K562 (cell line): ENCODE data around the gene C10orf105. TPM values are rescaled to one million over a fixed set of nuclear protein-coding genes. Genes with fewer than 3 reads are reported as not detected.

Experiments
- ATAC-seq: fragments of 200-7000 bp; cut with Tn5 transposase; 3 replicates; pipeline ENCODE4 v1.9.1; 2020; ENCODE audit warnings: moderate library complexity
- BruUV-seq: library from RNA; stranded (reverse); fragments of 400-500 nt; replicated peaks from 2 replicates; lab custom pipeline; 2021; lab: Mats Ljungman, UMichigan
- CTCF ChIA-PET: fragments of 300-600 bp; formaldehyde crosslinking; extraction: SDS; loops from one replicate; lab custom pipeline; 2021; ENCODE audit warnings: low intra/inter-chr PET ratio; lab: Yijun Ruan, JAX
- POLR2A ChIA-PET: fragments of 300-600, 350-650 bp; sonication (Branson Sonifier 250); formaldehyde crosslinking; extraction: SDS; loops from one replicate; lab custom pipeline; 2021; ENCODE audit warnings: antibody characterized with exemption, inconsistent platforms; lab: Yijun Ruan, JAX
- DNase-seq, 4 experiments: peaks; one replicate each; pipeline versions ENCODE4 v3.0.0 to v3.0.0-alpha.2; 2011 to 2018; ENCODE audit warnings: low spot score in 3 of 4, mixed read lengths in 3 of 4; ENCODE audit errors: extremely low read depth in 1 of 4
- FAIRE-seq: peaks from 2 replicates; lab custom pipeline; 2011; peaks lifted over from hg19 to GRCh38; lab: Jason Lieb, UNC
- H2AFZ ChIP-seq: 2 replicates; pipeline ENCODE4 v1.6.0; 2011; ENCODE audit warnings: low read depth, low read length, control low read depth, inconsistent platforms
- H3K27ac ChIP-seq: fragments of 200-600 bp; 3 replicates; pipeline ENCODE4 v1.8.0; 2011; ENCODE audit warnings: low read depth, mild to moderate bottlenecking, control low read depth, inconsistent platforms, low read length, moderate library complexity, mixed read lengths; ENCODE audit errors: extremely low read depth
- H3K27me3 ChIP-seq, 2 experiments: fragments of 300-600 bp in 1 of 2; 2 replicates in 1 of 2; 3 replicates in 1 of 2; pipeline versions ENCODE4 v1.6.0 to v1.8.0; 2011; ENCODE audit warnings: inconsistent platforms in 2 of 2, low read length in 2 of 2, mild to moderate bottlenecking in 1 of 2, mixed read lengths in 1 of 2, moderate library complexity in 1 of 2; ENCODE audit not compliant: control insufficient read depth in 2 of 2, insufficient read depth in 2 of 2
- H3K36me3 ChIP-seq: fragments of 300-600 bp; 3 replicates; pipeline ENCODE4 v1.8.0; 2011; ENCODE audit warnings: mild to moderate bottlenecking, low read length, inconsistent platforms; ENCODE audit not compliant: control insufficient read depth, insufficient read depth
- H3K4me1 ChIP-seq, 2 experiments: fragments of 200-600 bp in 1 of 2; replicated peaks in 1 of 2; 2 replicates in 1 of 2; 3 replicates in 1 of 2; pipeline versions ENCODE4 v1.5.1 to v1.8.0; 2011; ENCODE audit warnings: inconsistent platforms in 2 of 2, low read length in 2 of 2, mild to moderate bottlenecking in 1 of 2, mixed read lengths in 1 of 2, moderate library complexity in 1 of 2; ENCODE audit not compliant: control insufficient read depth in 2 of 2, insufficient read depth in 2 of 2
- H3K4me2 ChIP-seq: 2 replicates; pipeline ENCODE4 v1.6.1; 2011; ENCODE audit warnings: low read length, control low read depth, inconsistent platforms, mixed read lengths; ENCODE audit not compliant: insufficient read depth
- H3K4me3 ChIP-seq: fragments of 200-600 bp; sonication (generic), shearing (Covaris generic); 2 replicates; pipeline ENCODE4 v1.5.1; 2016; ENCODE audit warnings: control low read depth, inconsistent platforms
- H3K79me2 ChIP-seq: fragments of 200-600 bp; 3 replicates; pipeline ENCODE4 v1.8.0; 2011; ENCODE audit warnings: low read length, inconsistent platforms; ENCODE audit not compliant: control insufficient read depth, insufficient read depth
- H3K9ac ChIP-seq, 2 experiments: 2 replicates each; pipeline versions ENCODE4 v1.6.0 to v1.6.1; 2011; ENCODE audit warnings: low read depth in 2 of 2, low read length in 2 of 2, control low read depth in 1 of 2, inconsistent platforms in 1 of 2, mild to moderate bottlenecking in 1 of 2, mixed read lengths in 1 of 2; ENCODE audit not compliant: insufficient read depth in 1 of 2
- H3K9me1 ChIP-seq: one replicate; pipeline ENCODE4 v1.6.0; 2011; ENCODE audit warnings: inconsistent platforms, mild to moderate bottlenecking, low read length, moderate library complexity; ENCODE audit not compliant: control insufficient read depth, insufficient read depth
- H3K9me3 ChIP-seq: replicated peaks from 2 replicates; pipeline ENCODE4 v1.5.1; 2011; ENCODE audit warnings: low read depth, low read length, inconsistent platforms; ENCODE audit not compliant: control insufficient read depth, insufficient read depth
- H4K20me1 ChIP-seq: replicated peaks from 2 replicates; pipeline ENCODE4 v1.6.1; 2011; ENCODE audit warnings: low read length, inconsistent platforms, mixed read lengths; ENCODE audit not compliant: control insufficient read depth, insufficient read depth
- WGBS: fragments of 100-300 bp; shearing (Covaris generic); methylation state at CpG from one replicate; pipeline ENCODE4 v1.1.6; 2016; ENCODE audit warnings: low coverage, mixed read lengths; ENCODE audit not compliant: insufficient coverage; ENCODE audit errors: missing lambda C conversion rate; 5-methylcytosine and 5-hydroxymethylcytosine counted together
- in situ Hi-C: fragments of 300-500 bp; cut with MboI; formaldehyde crosslinking; loops from 4 replicates; pipeline ENCODE4 v1.15.0; 2018; ENCODE audit warnings: inconsistent platforms, mixed read lengths
- intact Hi-C: fragments of 100-400 bp; cut with micrococcal nuclease; formaldehyde crosslinking; loops from 2 replicates; pipeline ENCODE4 v1.14.2; 2022
- polyA plus RNA-seq, 8 experiments: library from polyadenylated mRNA; depleted of rRNA in 4 of 8; stranded (reverse) in 5 of 8; unstranded in 3 of 8; fragments of >200 nt; fragmentation: Nextera tagmentation in 2 of 8; fragmentation: Illumina TruSeq in 1 of 8; extraction: Ambion mirVana in 2 of 8; extraction: Trizol in 1 of 8; gene quantifications; 2 replicates each; pipeline versions ENCODE4 v1.2.1 to v1.2.3, GENCODE V29; 2011 to 2014; ENCODE audit warnings: inconsistent platforms in 1 of 8, missing spikeins in 1 of 8
- total RNA-seq, 7 experiments: library from RNA; depleted of rRNA in 6 of 7; stranded (reverse); fragments of >200 nt in 6 of 7; fragmentation: Illumina TruSeq in 2 of 7; extraction: Trizol in 2 of 7; gene quantifications; 2 replicates each; pipeline versions ENCODE4 v1.2.1 to v1.2.3, GENCODE V29; 2011 to 2021; ENCODE audit warnings: low replicate concordance in 1 of 7
- TF ChIP-seq, protein P1 (sequence below), 2 experiments: IDR thresholded peaks; 2 replicates each; pipeline ENCODE4 v1.6.1; 2012; ENCODE audit warnings: improper control_type of control experiment in 2 of 2, low read depth in 2 of 2, low read length in 2 of 2, borderline replicate concordance in 1 of 2

Gene C10orf105
- total and polyA plus RNA-seq, 9 of the 15 experiments (the other 6 are each of a cell fraction or from before 2014, with no cell fraction given) = 0.03 to 0.25 (median 0.04) TPM; not detected in 3

GRCh38 chr10:71717551-71717951, 2.0 kb downstream of the C10orf105 start:
- WGBS = 44% methylated on average over 2 of the region's 2 CpGs
- H3K4me1 ChIP-seq = peaks cover 24 to 37% of the 10 kb centered on the region in 2 experiments

More at GRCh38 chr10:71717551-71717951, 2.0 kb downstream of the C10orf105 start:
- Histone ChIP-seq H3K9me3 (no peaks in the 10 kb centered on the region), H3K9ac (peak overlapping the region in 1 of 2 experiments; percentile 18; a peak in 1 of 4 replicates), H2AFZ (no peak overlapping the region), H3K4me3 (no peak overlapping the region), H3K79me2 (no peaks in the 10 kb centered on the region), H3K27me3 (no peaks in the 10 kb centered on the region), H4K20me1 (no peaks in the 10 kb centered on the region), H3K36me3 (no peaks in the 10 kb centered on the region), H3K4me2 (no peak overlapping the region), H3K27ac (no peak overlapping the region), H3K9me1 (no peaks in the 10 kb centered on the region)
- no peak for FAIRE-seq
- no TSS peak for BruUV-seq
- POLR2A ChIA-PET = interaction anchor here (0.6 to 1.0 kb wide), 5 partner anchors 23 to 339 kb away, joined by 3 to 5 read pairs (median 3); no protein-coding TSS in a partner anchor
- TF ChIP-seq, protein P1, sequence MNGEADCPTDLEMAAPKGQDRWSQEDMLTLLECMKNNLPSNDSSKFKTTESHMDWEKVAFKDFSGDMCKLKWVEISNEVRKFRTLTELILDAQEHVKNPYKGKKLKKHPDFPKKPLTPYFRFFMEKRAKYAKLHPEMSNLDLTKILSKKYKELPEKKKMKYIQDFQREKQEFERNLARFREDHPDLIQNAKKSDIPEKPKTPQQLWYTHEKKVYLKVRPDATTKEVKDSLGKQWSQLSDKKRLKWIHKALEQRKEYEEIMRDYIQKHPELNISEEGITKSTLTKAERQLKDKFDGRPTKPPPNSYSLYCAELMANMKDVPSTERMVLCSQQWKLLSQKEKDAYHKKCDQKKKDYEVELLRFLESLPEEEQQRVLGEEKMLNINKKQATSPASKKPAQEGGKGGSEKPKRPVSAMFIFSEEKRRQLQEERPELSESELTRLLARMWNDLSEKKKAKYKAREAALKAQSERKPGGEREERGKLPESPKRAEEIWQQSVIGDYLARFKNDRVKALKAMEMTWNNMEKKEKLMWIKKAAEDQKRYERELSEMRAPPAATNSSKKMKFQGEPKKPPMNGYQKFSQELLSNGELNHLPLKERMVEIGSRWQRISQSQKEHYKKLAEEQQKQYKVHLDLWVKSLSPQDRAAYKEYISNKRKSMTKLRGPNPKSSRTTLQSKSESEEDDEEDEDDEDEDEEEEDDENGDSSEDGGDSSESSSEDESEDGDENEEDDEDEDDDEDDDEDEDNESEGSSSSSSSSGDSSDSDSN (IDR thresholded peaks at IDR 0.05; ENCODE audit: borderline replicate concordance in 1 of 2, low read depth in 2 of 2, low read length in 2 of 2) = no peak
- in situ Hi-C loops (no loop called here), intact Hi-C loops (no loop called here)
- CTCF ChIA-PET = no interaction called here
- ATAC-seq = no peak
- no peak for DNase-seq
